Hair follicular keratinocyte (primary cell): ENCODE measurements around the gene STYXL2. TPM values are rescaled to one million over a fixed set of nuclear protein-coding genes. Genes with fewer than 3 reads are reported as not detected.

Experiments
- total RNA-seq: library from RNA; depleted of rRNA; stranded (reverse); fragments of >200 nt; gene quantifications from 2 replicates; pipeline ENCODE4 v1.2.3, GENCODE V29; 2015

STYXL2 gene
- not detected in 2 replicates for total RNA-seq

GRCh38 chr1:167093846-167094516, at the start of gene STYXL2:
Gene STYXL2, plus strand, starts transcription at chr1:167094075. Its CDS starts 775 bp downstream, at chr1:167094850.

GRCh38 chr1:167090314-167090942, 3.4 kb upstream of the STYXL2 start, which contains the start of gene GPA33:
Gene GPA33, minus strand, starts transcription at chr1:167090377. Its CDS starts 90 bp downstream, at chr1:167090287.

Other genes with a start within 250 kb of the STYXL2 start
- 7.2 and 10.5 TPM in 2 replicates for gene TADA1, start 217.8 kb upstream of the STYXL2 start, total RNA-seq
- not detected in 2 replicates for gene ILDR2, start 118.5 kb upstream of the STYXL2 start, total RNA-seq
- not detected in 2 replicates for gene MAEL, start 104.8 kb upstream of the STYXL2 start, total RNA-seq
- gene GPA33, start 3.7 kb upstream of the STYXL2 start, total RNA-seq: not detected in 2 replicates
- gene POU2F1, start 126.8 kb downstream of the STYXL2 start, total RNA-seq: 2.5 and 2.9 TPM in 2 replicates